Measurements from ENCODE around the gene RNF8.

RNF8 gene

GRCh38 chr6:37354526-37355384 is 972 bp downstream of the RNF8 start:
- FAIRE-seq (peak; percentile 57), DNase-seq (ENCODE audit: insufficient read length, low spot score) (peak; percentile 31)
- TF ChIP-seq POLR2AphosphoS5 (IDR thresholded peaks at IDR 0.05; ENCODE audit: low read depth, low read length), result no peak
- TF ChIP-seq TAF1 (IDR thresholded peaks at IDR 0.05; ENCODE audit: low read depth, low read length), result no peak
- no peak for TF ChIP-seq SPI1 (IDR thresholded peaks at IDR 0.05; ENCODE audit: low read depth, low read length)
- no peak for TF ChIP-seq POLR2A (IDR thresholded peaks at IDR 0.05; ENCODE audit: low read depth, low read length)
- TF ChIP-seq POU2F2 (IDR thresholded peaks at IDR 0.05; ENCODE audit: low read depth, low read length), result no peak

- no peak for TF ChIP-seq SPI1 (IDR thresholded peaks at IDR 0.05; ENCODE audit: low read depth, low read length)
- TF ChIP-seq PAX5 (IDR thresholded peaks at IDR 0.05; ENCODE audit: insufficient read depth, low read length, severe bottlenecking), result no peak
- no peak for TF ChIP-seq POU2F2 (IDR thresholded peaks at IDR 0.05; ENCODE audit: low read depth, low read length)
- no peak for TF ChIP-seq TAF1 (IDR thresholded peaks at IDR 0.05; ENCODE audit: low read depth, low read length)
- no peak for TF ChIP-seq POLR2A (IDR thresholded peaks at IDR 0.05; ENCODE audit: low read depth, low read length)
- no peak for TF ChIP-seq POLR2AphosphoS5 (IDR thresholded peaks at IDR 0.05; ENCODE audit: low read depth, low read length)
- FAIRE-seq (no peak), DNase-seq (ENCODE audit: insufficient read length, low spot score) (no peak)
These were observed 3.5 kb downstream of the RNF8 start for GRCh38 chr6:37357288-37357687.

GRCh38 chr6:37357860-37358259 is 4.1 kb downstream of the RNF8 start:
- TF ChIP-seq POU2F2 (IDR thresholded peaks at IDR 0.05; ENCODE audit: low read depth, low read length) (no peak), TAF1 (IDR thresholded peaks at IDR 0.05; ENCODE audit: low read depth, low read length) (no peak), PAX5 (IDR thresholded peaks at IDR 0.05; ENCODE audit: insufficient read depth, low read length, severe bottlenecking) (no peak), POLR2AphosphoS5 (IDR thresholded peaks at IDR 0.05; ENCODE audit: low read depth, low read length) (no peak), POLR2A (IDR thresholded peaks at IDR 0.05; ENCODE audit: low read depth, low read length) (no peak), SPI1 (IDR thresholded peaks at IDR 0.05; ENCODE audit: low read depth, low read length) (no peak)
- FAIRE-seq, result no peak
- DNase-seq (ENCODE audit: insufficient read length, low spot score), result no peak

- TF ChIP-seq POLR2A (IDR thresholded peaks at IDR 0.05; ENCODE audit: low read depth, low read length) (no peak), POU2F2 (IDR thresholded peaks at IDR 0.05; ENCODE audit: low read depth, low read length) (no peak), SPI1 (IDR thresholded peaks at IDR 0.05; ENCODE audit: low read depth, low read length) (no peak), PAX5 (IDR thresholded peaks at IDR 0.05; ENCODE audit: insufficient read depth, low read length, severe bottlenecking) (no peak), POLR2AphosphoS5 (IDR thresholded peaks at IDR 0.05; ENCODE audit: low read depth, low read length) (no peak), TAF1 (IDR thresholded peaks at IDR 0.05; ENCODE audit: low read depth, low read length) (no peak)
- DNase-seq (ENCODE audit: insufficient read length, low spot score), result no peak
- no peak for FAIRE-seq
These were observed 5.3 kb downstream of the RNF8 start for GRCh38 chr6:37359039-37359438.

- DNase-seq (ENCODE audit: insufficient read length, low spot score), result no peak
- no peak for FAIRE-seq
- TF ChIP-seq SPI1 (IDR thresholded peaks at IDR 0.05; ENCODE audit: low read depth, low read length) (no peak), POLR2A (IDR thresholded peaks at IDR 0.05; ENCODE audit: low read depth, low read length) (no peak), POLR2AphosphoS5 (IDR thresholded peaks at IDR 0.05; ENCODE audit: low read depth, low read length) (no peak), PAX5 (IDR thresholded peaks at IDR 0.05; ENCODE audit: insufficient read depth, low read length, severe bottlenecking) (no peak)
These were observed 8.5 kb downstream of the RNF8 start for GRCh38 chr6:37362101-37362828.

GRCh38 chr6:37365791-37366190 is 12.0 kb downstream of the RNF8 start:
- no peak for DNase-seq (ENCODE audit: insufficient read length, low spot score)
- peak; percentile 54 for FAIRE-seq
- TF ChIP-seq PAX5 (IDR thresholded peaks at IDR 0.05; ENCODE audit: insufficient read depth, low read length, severe bottlenecking), result no peak
- no peak for TF ChIP-seq SPI1 (IDR thresholded peaks at IDR 0.05; ENCODE audit: low read depth, low read length)

GRCh38 chr6:37366910-37367309 is 13.1 kb downstream of the RNF8 start:
- FAIRE-seq, result no peak
- DNase-seq (ENCODE audit: insufficient read length, low spot score), result no peak

GRCh38 chr6:37368961-37369320 is 15.2 kb downstream of the RNF8 start:
- DNase-seq (ENCODE audit: insufficient read length, low spot score) (no peak), FAIRE-seq (peak; percentile 23)
- TF ChIP-seq POLR2AphosphoS5 (IDR thresholded peaks at IDR 0.05; ENCODE audit: low read depth, low read length) (no peak), PAX5 (IDR thresholded peaks at IDR 0.05; ENCODE audit: insufficient read depth, low read length, severe bottlenecking) (no peak), POU2F2 (IDR thresholded peaks at IDR 0.05; ENCODE audit: low read depth, low read length) (no peak), TAF1 (IDR thresholded peaks at IDR 0.05; ENCODE audit: low read depth, low read length) (no peak), SPI1 (IDR thresholded peaks at IDR 0.05; ENCODE audit: low read depth, low read length) (no peak), POLR2A (IDR thresholded peaks at IDR 0.05; ENCODE audit: low read depth, low read length) (no peak)

More at GRCh38 chr6:37366910-37367309, 13.1 kb downstream of the RNF8 start:
- TF ChIP-seq SPI1 (IDR thresholded peaks at IDR 0.05; ENCODE audit: low read depth, low read length) (no peak), POLR2AphosphoS5 (IDR thresholded peaks at IDR 0.05; ENCODE audit: low read depth, low read length) (no peak), TAF1 (IDR thresholded peaks at IDR 0.05; ENCODE audit: low read depth, low read length) (no peak), PAX5 (IDR thresholded peaks at IDR 0.05; ENCODE audit: insufficient read depth, low read length, severe bottlenecking) (no peak), POLR2A (IDR thresholded peaks at IDR 0.05; ENCODE audit: low read depth, low read length) (no peak), POU2F2 (IDR thresholded peaks at IDR 0.05; ENCODE audit: low read depth, low read length) (no peak)

GRCh38 chr6:37369321-37370201 is 15.8 kb downstream of the RNF8 start:
- DNase-seq (ENCODE audit: insufficient read length, low spot score) (no peak), FAIRE-seq (no peak)
- no peak for TF ChIP-seq PAX5 (IDR thresholded peaks at IDR 0.05; ENCODE audit: insufficient read depth, low read length, severe bottlenecking)
- no peak for TF ChIP-seq SPI1 (IDR thresholded peaks at IDR 0.05; ENCODE audit: low read depth, low read length)
- no peak for TF ChIP-seq POLR2AphosphoS5 (IDR thresholded peaks at IDR 0.05; ENCODE audit: low read depth, low read length)
- no peak for TF ChIP-seq TAF1 (IDR thresholded peaks at IDR 0.05; ENCODE audit: low read depth, low read length)
- no peak for TF ChIP-seq POU2F2 (IDR thresholded peaks at IDR 0.05; ENCODE audit: low read depth, low read length)
- no peak for TF ChIP-seq POLR2A (IDR thresholded peaks at IDR 0.05; ENCODE audit: low read depth, low read length)
